CD4-positive, alpha-beta T cell (primary cell): ENCODE measurements around the gene ESR2. TPM values are rescaled to one million over a fixed set of nuclear protein-coding genes. Genes with fewer than 3 reads are reported as not detected.

ENCODE experiments used
- ATAC-seq: fragments of 200-7000 bp; cut with Tn5 transposase; one replicate; pipeline ENCODE4 v1.10.0; 2022; ENCODE audit warnings: mild to moderate bottlenecking; ENCODE audit not compliant: poor library complexity
- CTCF ChIA-PET: fragments of 350-600 bp; sonication (Branson Sonifier 250); formaldehyde crosslinking; loops from one replicate; lab custom pipeline; 2021; ENCODE audit warnings: antibody characterized with exemption, inconsistent platforms; lab: Charles Lee
- POLR2A ChIA-PET: fragments of 350-600 bp; sonication (Branson Sonifier 250); formaldehyde crosslinking; loops from one replicate; lab custom pipeline; 2021; ENCODE audit warnings: antibody characterized with exemption, inconsistent platforms; lab: Charles Lee
- DNase-seq, 14 experiments: peaks; one replicate each; pipeline ENCODE4 v3.0.0-alpha.2; 2013 to 2020; ENCODE audit warnings: mixed read lengths in 2 of 14
- H3K27ac ChIP-seq, 2 donors: one replicate each; pipeline versions ENCODE4 v1.5.1 to v1.7.0; 2013; ENCODE audit warnings: low read length in 2 of 2, low read depth in 1 of 2, mild to moderate bottlenecking in 1 of 2
- H3K27me3 ChIP-seq, 2 experiments: 1 replicate in 1 of 2; 2 replicates in 1 of 2; pipeline versions ENCODE4 v1.6.1 to v1.7.0; 2013; ENCODE audit warnings: low read length in 2 of 2, control low read depth in 1 of 2, mild to moderate bottlenecking in 1 of 2, moderate library complexity in 1 of 2; ENCODE audit not compliant: insufficient read depth in 2 of 2, control insufficient read depth in 1 of 2
- H3K36me3 ChIP-seq: one replicate; pipeline ENCODE4 v1.6.1; 2013; ENCODE audit warnings: low read length, control low read depth; ENCODE audit not compliant: insufficient read depth
- H3K4me1 ChIP-seq: one replicate; pipeline ENCODE4 v1.6.1; 2013; ENCODE audit warnings: low read length, control low read depth; ENCODE audit not compliant: insufficient read depth
- H3K4me3 ChIP-seq: one replicate; pipeline ENCODE4 v1.5.1; 2013; ENCODE audit warnings: mild to moderate bottlenecking, low read length, moderate library complexity
- H3K9me3 ChIP-seq, 2 experiments: 1 replicate in 1 of 2; 2 replicates in 1 of 2; pipeline versions ENCODE4 v1.6.1 to v1.7.0; 2013; ENCODE audit warnings: low read length in 2 of 2, mild to moderate bottlenecking in 2 of 2, control low read depth in 1 of 2, moderate library complexity in 1 of 2; ENCODE audit not compliant: control insufficient read depth in 1 of 2, insufficient read depth in 1 of 2
- H3K27ac Mint-ChIP-seq: one replicate; pipeline ENCODE4 v1.8.0; 2020; ENCODE audit warnings: mixed read lengths
- H3K27me3 Mint-ChIP-seq: one replicate; pipeline ENCODE4 v1.8.0; 2021; ENCODE audit warnings: mixed read lengths
- H3K36me3 Mint-ChIP-seq: one replicate; pipeline ENCODE4 v1.8.0; 2021; ENCODE audit warnings: low read depth, mixed read lengths
- H3K4me1 Mint-ChIP-seq: one replicate; pipeline ENCODE4 v1.8.0; 2021; ENCODE audit warnings: low read depth, mixed read lengths
- H3K4me3 Mint-ChIP-seq: one replicate; pipeline ENCODE4 v1.8.0; 2020; ENCODE audit warnings: mild to moderate bottlenecking, mixed read lengths
- H3K9me3 Mint-ChIP-seq: one replicate; pipeline ENCODE4 v1.8.0; 2020; ENCODE audit warnings: mixed read lengths
- intact Hi-C, 2 experiments: fragments of 100-400 bp; cut with DNase I in 1 of 2; cut with micrococcal nuclease in 1 of 2; formaldehyde crosslinking; loops; one replicate each; pipeline versions ENCODE4 v1.15.1 to v1.9.0; 2023 to 2025; cut with DNase I, micrococcal nuclease
- total RNA-seq, 174 experiments: library from RNA in 2 of 174; stranded (reverse) in 2 of 174; gene quantifications; one replicate each; pipeline ENCODE4 v1.2.3 and lab custom pipeline; 2021 to 2026
- TF ChIP-seq, protein P1 (sequence below): fragments of 200-600 bp; IDR thresholded peaks from one replicate; pipeline ENCODE4 v1.8.0; 2022; ENCODE audit warnings: antibody characterized with exemption, mild to moderate bottlenecking

Gene ESR2
- total RNA-seq, 2 experiments from 2014 or later = 0.08 TPM; not detected in 1

GRCh38 chr14:64114796-64115195 lies 179.4 kb downstream of the ESR2 start:
- ChIA-PET CTCF (no interaction called here), POLR2A (no interaction called here)
- Mint-ChIP-seq H3K36me3 (peaks cover 67% of the 10 kb centered on the region), H3K4me3 (no peak overlapping the region), H3K4me1 (no peaks in the 10 kb centered on the region), H3K27ac (no peak overlapping the region), H3K9me3 (no peaks in the 10 kb centered on the region), H3K27me3 (no peaks in the 10 kb centered on the region)
- Histone ChIP-seq H3K36me3 (peaks cover 88% of the 10 kb centered on the region), H3K27ac (no peak overlapping the region), H3K4me1 (no peaks in the 10 kb centered on the region), H3K4me3 (no peak overlapping the region), H3K9me3 (no peaks in the 10 kb centered on the region), H3K27me3 (no peaks in the 10 kb centered on the region)
- no peak for DNase-seq
- no peak for ATAC-seq
- TF ChIP-seq, protein P1, sequence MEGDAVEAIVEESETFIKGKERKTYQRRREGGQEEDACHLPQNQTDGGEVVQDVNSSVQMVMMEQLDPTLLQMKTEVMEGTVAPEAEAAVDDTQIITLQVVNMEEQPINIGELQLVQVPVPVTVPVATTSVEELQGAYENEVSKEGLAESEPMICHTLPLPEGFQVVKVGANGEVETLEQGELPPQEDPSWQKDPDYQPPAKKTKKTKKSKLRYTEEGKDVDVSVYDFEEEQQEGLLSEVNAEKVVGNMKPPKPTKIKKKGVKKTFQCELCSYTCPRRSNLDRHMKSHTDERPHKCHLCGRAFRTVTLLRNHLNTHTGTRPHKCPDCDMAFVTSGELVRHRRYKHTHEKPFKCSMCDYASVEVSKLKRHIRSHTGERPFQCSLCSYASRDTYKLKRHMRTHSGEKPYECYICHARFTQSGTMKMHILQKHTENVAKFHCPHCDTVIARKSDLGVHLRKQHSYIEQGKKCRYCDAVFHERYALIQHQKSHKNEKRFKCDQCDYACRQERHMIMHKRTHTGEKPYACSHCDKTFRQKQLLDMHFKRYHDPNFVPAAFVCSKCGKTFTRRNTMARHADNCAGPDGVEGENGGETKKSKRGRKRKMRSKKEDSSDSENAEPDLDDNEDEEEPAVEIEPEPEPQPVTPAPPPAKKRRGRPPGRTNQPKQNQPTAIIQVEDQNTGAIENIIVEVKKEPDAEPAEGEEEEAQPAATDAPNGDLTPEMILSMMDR = no peak
- intact Hi-C loops = no loop called here

DNA sequence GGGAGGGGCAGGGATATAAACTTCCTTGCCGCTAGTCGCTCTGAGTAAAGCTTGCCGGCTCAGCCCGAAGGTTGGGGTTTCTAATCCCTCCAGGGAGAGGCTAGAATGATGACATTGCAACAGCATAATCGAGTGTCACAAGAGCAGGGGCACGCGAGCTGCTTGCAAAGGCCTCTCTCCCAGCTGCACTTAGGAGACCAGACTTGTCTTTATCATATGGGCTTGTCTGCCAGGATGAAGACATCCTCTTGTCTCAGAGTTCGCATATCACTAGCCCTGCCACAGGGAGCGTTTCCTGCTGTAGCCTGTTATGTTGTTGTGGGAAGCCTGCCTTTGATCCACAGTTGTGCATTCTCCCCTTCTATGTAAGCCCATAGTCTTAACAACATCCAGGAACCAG lies 180.0 kb downstream of the ESR2 start:
- Histone ChIP-seq H3K36me3 (peaks cover 88% of the 10 kb centered on the region), H3K9me3 (no peaks in the 10 kb centered on the region), H3K4me3 (no peak overlapping the region), H3K27me3 (no peaks in the 10 kb centered on the region), H3K27ac (no peak overlapping the region), H3K4me1 (no peaks in the 10 kb centered on the region)
- H3K4me3 Mint-ChIP-seq = no peak overlapping the region
- intact Hi-C loops = no loop called here
- TF ChIP-seq, protein P1 = no peak
- no peak overlapping the region for H3K27ac Mint-ChIP-seq
- ATAC-seq = no peak
- H3K27me3 Mint-ChIP-seq = no peaks in the 10 kb centered on the region
- POLR2A ChIA-PET = no interaction called here
- no peaks in the 10 kb centered on the region for H3K9me3 Mint-ChIP-seq
- CTCF ChIA-PET = no interaction called here
- DNase-seq = no peak
- H3K4me1 Mint-ChIP-seq = no peaks in the 10 kb centered on the region
- H3K36me3 Mint-ChIP-seq = peaks cover 64% of the 10 kb centered on the region

- ChIA-PET POLR2A (interaction anchor here (0.7 kb wide), 1 partner anchor 10 kb away, joined by 3 read pairs; no protein-coding TSS in a partner anchor), CTCF (no interaction called here)
- no peak for ATAC-seq
- Mint-ChIP-seq H3K36me3 (peaks cover 64% of the 10 kb centered on the region), H3K27me3 (no peaks in the 10 kb centered on the region), H3K9me3 (no peaks in the 10 kb centered on the region), H3K27ac (no peak overlapping the region), H3K4me1 (no peaks in the 10 kb centered on the region), H3K4me3 (no peak overlapping the region)
- no peaks in the 10 kb centered on the region for H3K27me3 ChIP-seq
- no peak overlapping the region for H3K4me3 ChIP-seq
- intact Hi-C loops = no loop called here
- no peaks in the 10 kb centered on the region for H3K9me3 ChIP-seq
- TF ChIP-seq, protein P1 = no peak
- DNase-seq = no peak
- no peak overlapping the region for H3K27ac ChIP-seq
- H3K4me1 ChIP-seq = no peaks in the 10 kb centered on the region
- H3K36me3 ChIP-seq = peaks cover 90% of the 10 kb centered on the region
Observed at GRCh38 chr14:64112867-64113678, 181.1 kb downstream of the ESR2 start.
